Smooth muscle cell of the brain vasculature (primary cell): ENCODE measurements around the gene HOXA13.

Experiments used
- DNase-seq: peaks from one replicate; pipeline ENCODE4 v3.0.0-alpha.2; 2012; ENCODE audit warnings: low read depth, low spot score

Gene HOXA13

DNA sequence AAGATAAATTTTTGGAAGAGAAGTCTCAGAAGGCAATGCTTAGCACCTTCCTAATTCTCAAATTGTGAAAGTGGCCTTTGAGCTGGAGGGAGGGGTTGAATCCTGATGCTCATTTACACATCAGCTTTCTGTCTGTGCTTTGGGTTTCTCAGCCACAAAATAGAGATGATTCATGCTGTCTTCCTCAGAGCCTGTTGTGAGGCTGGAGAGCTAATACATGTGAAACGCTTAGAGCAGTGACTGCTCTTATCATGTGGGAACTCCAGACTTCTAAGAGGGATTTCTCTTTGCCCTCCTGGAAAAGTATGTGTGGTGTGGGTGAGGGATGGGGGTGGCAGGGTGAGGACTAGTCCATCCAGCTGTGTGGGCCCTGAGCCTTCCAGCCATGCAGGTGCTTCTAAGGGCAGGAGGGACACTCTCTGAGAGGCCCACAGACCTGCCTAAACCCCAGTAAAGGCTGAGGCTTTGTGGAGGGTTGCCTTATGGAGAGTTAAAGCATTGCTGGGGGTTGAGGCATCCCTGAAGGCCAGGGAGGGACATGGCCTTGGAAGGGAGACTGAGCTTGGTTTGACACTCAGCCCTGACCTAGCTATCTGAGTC is 37.9 kb upstream of the HOXA13 start:
- no peak for DNase-seq

DNA sequence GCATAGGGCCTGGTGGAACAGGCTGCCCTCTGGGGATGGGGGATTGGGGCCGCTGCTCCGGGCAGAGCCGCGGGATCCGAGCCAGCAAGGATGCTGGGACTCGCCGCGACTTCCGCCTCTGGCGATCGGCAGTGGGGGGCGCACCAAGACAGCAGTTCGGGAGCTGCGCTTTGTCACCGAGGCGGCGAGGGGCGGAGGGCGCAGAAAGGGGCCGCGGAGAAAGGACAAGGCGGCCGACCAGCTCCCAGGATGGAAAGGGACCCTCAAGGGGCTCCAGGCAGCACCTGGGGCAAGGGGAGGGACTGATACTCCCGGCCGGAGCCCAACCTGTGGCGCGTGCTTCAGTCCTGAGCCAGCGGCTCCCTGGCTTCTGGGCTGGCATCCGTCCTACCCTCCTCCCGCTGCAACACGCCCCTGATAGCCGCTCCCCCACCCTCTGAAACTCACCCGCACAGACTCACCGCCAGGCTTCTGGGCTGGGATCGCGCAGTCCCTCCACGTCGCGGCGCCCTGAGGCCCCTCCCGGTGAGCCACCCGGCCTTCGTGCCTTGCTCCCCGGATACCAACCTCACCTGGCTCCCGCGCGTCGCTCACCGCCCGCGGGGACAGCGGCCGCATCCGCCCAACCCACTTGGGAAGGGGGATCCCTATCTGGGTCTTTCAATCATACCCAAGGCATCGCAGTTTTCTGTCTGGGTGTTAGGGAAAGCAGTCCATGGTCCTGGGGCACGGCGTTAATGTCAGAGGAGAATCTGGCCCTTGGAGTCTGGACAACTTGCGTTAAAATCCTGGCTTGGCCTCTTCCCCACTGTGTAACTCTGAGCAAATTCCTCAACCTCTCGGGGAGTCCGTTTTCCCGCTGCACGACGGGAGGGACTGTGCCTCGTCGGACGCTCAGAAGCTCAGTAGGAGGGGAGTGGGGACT is 35.8 kb upstream of the HOXA13 start:
- DNase-seq = no peak

DNA sequence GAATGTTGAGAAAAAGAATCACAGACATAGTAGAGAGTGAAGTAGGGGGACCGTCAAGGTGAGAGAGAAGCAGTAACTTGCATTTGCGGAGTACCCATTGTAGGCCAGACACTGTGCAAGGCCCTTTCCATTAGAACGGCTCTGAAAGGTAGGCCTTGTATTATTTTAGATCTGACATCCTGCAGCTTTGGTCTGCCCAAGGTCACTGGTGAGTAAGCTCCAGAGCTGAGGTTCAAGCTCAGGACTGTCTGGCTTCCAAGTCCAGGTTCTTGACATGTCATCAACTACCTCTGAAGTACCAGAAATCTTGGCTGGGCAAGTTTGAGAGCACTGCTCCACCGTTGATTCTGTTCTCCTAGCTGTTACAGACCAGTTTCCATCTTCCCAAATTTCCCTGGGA is 29.6 kb upstream of the HOXA13 start:
- no peak for DNase-seq

DNA sequence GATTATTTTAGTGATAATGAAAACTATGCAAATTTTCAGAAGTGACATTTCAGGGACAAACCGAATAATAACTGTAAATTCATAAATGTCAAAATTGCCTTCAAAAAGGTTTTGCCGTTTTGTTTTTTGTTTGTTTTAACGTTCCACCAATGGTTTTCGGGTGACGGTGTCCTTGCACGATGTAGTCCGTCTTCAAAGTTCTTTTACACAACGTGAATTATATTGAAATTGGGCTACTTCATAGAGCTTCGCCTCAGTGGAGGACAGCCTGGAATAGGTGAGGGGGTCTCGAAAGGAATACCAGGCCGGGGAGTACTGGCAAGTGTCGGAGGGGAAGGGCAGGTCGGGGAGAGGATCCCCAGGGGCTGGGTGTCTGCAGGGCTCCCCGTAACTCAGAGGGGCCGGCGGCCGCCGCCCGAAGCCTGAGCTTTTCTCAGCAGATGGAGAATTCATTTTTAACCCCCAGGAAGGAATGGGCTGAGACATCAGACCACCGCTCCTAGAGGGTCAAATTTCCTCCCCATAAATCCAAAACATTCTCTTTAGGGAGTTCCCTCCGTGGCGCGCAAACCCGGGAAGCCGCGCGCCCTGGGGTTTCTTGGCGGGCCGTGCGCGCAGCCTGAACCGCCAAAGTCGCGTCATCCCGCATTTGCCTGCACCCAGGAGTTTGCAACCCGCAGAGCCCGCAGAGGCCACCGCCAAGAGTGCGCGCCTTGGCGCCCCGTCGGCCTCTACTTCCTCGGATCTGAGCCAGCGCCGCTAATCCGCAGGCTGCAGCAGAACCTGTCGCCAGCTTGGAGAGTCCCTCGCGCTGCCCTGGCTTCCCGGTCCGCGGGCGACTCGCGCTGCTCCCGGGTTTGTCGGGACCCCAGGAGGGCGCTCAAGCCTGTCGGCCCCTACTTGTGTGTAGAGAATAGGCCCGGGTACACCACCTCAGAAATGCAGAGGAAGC is 25.4 kb upstream of the HOXA13 start:
- no peak for DNase-seq

DNA sequence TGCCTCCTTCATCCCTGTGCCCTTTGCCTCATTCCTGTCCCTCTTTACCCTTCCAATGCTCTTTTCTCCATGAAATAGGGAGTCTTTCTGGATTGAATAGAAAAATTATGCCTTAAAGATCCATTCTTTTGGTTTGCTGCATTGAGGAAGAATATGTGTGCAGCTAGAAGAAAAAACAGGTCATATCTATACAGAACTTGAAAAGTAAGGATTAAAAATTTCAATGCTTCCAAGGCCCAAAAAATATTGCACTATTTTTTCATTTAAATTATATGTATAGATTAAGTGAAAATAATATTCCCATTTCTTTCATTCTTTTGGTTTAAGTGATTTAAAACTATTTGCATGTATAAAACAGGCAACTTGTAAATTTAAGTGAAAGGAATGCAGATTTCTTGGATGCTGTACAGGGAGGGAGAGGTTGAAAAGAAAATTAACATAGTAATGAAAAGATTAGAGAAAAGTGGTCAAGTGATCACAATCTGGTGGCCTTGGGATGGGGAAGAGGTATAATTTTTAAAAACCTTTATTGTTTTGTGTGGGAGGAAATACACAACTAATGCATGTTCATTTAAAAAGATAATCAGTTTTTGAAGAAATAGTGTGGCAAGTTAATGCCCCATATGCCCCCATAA is 24.2 kb upstream of the HOXA13 start:
- no peak for DNase-seq

DNA sequence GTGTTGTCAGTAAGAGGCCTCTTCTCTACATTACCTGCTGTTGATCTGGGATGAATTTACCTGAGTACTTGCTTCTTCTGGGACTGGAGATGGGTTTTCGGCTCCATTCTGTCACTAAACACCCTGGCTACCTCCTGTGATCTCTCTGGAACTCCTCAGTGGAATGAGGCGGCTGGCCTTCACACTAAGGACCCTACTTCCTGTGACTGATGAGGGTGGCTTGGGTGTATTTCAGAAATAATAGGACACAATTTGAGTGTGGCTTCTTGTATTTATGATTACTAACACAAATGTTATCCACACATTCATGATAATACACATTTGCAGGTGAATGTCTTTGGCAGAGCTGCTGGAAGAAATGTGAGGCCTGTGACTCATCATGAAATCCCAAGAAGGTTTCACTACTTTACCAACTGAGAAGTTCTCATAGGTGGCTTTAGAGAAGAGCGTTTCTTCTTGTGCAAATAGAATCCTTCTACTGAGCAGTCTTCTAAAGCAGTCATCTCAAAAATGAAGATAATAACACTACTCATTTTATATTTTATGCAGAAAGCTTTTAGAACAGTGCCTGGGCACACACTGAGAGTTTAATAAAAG is 21.4 kb upstream of the HOXA13 start:
- no peak for DNase-seq

DNA sequence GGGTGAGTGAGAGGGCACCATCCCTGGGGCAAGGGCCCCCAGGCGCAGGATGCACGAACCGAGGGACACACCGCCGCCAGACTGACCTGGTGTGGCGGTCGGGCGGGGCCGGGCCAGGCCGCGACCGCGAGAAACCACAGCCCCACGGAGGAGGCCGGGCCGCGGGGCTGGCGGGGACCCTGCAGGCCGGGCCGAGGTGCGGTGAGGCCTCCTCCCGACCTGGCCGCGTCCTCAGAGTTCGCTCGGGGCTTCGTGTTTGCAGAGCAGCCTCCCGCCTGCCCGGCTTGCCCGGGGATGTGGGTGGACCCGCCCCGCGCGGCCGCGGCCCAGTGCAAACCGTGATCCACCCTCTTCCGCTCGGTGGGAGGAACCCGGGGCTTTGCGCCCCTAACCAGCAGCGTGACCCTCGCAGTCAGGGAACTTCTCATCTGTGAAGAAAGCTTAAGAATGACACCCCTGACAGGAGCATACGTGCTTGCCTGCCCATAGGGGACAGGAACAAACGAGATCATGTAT is 20.6 kb upstream of the HOXA13 start:
- DNase-seq = no peak

DNA sequence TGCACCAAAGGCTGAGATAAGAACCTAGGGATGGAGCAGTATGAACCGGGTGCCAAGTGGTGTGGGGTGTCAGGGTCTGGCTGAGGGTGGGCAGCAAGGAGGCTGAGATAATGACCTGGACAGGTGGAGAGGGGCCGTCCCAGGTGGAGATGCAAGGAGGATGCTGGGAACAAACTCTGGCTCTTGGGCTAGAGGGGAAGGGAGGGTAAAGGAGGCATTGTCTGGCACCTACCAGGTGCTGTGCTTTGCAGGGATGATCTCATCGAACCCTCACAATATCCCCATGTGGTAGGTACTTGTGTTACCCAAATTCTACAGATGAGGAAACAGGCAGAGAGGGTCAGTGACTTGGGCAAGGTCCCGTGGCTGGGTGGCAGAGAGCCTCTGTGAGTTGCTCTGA is 19.9 kb upstream of the HOXA13 start:
- DNase-seq = no peak

DNA sequence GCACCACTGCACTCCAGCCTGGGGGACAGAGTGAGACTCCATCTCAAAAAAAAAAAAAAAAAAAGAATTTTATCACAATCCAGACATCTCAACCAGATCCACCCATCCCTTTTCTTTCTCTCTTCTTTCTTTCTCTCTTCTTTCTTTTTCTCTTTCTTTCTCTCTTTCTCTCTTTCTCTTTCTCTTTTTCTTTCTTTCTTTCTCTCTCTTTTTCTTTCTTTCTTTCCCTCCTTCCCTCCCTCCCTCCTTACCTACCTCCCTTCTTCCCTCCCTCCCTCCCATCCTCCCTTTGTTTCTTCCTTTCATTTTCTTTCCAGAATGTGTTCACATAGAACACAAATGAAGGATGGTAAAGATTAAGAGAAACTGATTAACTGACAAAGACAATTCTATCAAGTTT is 18.1 kb upstream of the HOXA13 start:
- DNase-seq = no peak

DNA sequence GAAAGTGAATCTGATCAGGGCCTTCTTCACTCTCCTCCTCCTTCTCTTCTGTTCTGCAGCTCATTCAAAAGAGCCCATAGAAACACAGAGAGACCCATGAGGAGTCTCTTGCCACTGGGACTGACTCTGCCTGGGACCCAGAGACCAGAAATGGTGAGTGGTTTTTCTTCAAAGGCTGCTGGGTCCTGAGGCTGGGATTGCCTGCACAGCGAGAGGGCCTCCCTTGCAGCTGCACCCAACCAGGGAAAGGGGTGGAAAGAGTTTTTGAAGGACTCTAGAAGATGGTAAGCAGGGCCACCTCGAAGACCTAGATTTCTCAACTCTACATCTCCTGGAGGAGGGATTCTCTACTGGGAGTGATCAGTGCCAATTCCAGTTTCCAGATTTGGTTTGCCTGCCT is 15.5 kb upstream of the HOXA13 start:
- DNase-seq = no peak

DNA sequence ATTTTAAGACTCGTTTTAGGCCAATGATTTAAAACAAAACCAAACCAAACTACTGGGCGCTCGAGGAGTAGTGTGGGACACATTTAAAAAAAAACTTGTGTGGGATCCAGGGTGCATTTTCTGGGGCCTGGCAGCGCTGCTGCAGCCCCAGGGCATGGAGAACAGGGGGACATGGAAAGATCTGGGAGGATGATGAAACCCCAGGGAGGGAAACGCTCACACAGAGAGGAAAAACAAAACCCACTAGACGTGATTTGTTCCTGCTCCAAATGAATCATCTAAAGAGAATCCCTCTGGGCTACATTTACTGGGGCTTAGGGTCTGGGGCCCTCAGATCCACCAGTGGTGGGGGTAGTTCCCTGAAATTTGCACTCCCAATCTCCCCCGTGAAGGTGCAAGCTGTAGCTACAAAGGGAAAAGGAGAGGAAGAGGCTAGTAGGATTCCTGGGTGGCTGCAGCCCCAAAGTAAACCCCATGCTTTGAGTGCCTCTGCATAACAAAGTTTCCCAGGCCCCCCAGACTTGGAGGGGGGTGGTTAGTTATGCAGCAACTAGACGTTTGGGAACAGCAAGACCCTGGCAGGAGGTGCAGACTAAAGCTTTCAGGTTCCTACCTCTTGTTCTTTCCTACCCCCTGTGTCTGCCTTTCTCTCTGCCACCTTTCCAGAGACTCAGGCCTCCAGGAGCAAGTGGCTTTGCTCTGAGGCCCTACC is 14.5 kb upstream of the HOXA13 start:
- DNase-seq = no peak

DNA sequence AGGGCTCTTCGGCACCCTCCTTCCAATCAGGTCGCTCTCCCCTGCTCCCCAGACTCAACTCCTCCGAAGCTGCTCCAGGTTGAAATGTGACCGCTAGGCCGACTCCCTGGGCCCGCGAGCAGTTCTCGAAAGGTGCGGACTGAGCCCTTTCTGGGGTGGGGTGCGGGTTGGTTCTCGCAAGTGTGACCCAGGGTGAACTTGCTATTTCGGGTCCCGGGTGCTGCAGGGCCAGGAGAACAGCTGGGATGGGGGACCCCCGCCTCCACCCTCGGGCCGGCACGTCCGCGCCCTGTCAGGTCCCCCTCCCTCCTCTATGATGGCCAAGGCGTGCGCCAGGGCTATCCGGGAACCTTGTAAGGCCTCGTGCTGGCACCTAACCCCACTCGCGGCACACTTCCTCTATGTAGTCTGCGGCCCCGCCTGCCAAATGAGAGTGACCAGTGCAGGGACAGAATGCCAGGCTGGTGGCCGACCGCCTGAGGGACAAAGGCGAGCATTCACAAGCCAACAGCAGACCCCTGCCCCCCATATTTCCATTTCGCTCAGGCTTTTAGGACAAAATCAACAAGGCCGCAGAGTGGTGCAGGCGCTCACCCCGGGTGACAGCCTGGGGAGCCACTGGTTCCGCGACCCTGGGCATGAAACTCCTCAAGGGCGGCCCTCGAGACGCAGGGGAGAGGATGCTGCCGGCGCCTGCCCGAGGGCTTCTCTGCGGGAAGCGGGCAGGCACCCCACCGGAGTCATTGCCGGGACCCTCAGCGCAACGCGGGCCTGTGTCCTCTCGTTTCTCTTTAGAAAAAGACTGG is 13.7 kb upstream of the HOXA13 start:
- DNase-seq = no peak

DNA sequence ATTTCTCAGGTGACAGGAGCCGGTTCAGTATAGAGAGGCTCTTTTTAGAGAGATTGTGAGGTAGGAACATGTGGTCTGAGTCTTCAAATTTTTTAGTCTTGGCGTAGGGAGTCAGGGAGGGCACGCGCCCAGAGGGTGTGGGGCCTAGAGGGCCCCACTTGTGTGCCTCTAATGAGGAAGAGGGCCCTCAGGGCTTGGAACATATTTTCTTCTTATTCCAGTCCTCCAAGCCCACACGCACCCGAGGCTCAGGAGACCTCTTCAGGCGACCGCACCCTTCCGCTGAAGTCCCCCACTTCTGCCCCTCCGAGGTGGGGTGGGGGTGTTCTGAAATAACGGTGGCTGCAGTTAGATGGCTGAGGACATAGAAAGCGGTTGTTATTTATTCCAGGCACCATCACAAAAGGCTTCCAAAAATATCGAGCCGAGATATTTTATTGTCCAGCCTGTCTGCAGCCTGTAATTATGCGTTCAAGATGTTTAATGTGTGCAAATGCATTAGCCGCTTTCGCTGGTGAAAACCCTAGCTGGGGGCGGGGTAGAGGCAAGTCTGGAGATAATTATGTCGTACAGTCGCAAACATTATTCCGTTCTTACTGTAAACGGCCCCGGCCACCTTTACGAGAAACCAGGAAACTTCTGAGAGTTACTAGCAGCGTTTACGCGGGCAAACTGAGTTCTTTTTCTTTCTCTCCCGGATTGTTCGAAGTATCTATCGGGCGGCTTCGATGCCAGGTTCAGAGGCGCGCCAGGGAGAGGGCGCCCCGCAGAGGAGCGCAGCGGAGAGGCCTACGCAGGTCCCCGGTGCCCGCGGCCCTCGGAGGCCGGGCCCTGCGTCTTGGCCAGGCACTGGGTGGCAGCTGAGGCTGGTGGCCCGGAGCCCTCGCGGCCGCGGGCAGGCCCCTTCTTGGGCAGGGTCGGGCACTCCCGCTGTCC is 12.9 kb upstream of the HOXA13 start:
- DNase-seq = no peak

DNA sequence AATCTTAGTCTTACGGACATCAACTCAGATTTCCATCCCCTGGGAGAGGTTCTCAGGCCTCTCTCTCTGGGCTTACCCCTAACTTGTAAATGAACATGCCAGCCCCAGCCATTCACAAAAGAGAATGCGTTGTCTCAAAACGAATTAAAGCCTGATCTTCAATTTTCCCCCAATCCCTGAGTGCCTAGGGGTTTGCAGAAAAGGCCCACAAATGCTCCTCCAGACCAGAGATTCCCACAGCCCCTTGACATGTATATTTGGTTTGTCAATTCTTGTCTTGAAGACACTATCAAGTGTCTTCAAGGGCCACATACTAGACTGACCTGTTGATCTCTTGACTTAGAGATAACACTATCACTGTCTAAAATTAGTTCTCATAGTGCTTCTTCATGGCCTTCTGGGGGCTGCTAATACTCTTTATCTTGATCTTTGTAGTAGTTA is 11.9 kb upstream of the HOXA13 start:
- DNase-seq = no peak

DNA sequence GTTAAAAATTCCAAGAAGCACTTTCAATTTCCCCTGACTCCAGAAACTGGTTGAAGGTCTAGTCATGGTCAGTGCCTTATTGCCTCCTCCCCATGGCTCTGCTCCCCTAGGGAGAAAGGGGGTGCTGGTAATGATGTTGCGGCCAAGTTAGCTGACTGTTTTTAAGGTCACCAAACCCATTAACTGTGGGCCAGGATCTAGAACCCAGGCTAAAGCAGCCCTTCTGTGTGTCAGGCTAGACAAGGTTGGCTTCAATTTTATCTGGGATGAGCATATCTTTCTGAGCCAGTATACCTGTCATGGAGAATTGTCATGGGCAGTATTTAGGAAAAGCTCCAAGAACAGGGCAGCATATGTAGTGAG is 11.2 kb upstream of the HOXA13 start:
- no peak for DNase-seq

DNA sequence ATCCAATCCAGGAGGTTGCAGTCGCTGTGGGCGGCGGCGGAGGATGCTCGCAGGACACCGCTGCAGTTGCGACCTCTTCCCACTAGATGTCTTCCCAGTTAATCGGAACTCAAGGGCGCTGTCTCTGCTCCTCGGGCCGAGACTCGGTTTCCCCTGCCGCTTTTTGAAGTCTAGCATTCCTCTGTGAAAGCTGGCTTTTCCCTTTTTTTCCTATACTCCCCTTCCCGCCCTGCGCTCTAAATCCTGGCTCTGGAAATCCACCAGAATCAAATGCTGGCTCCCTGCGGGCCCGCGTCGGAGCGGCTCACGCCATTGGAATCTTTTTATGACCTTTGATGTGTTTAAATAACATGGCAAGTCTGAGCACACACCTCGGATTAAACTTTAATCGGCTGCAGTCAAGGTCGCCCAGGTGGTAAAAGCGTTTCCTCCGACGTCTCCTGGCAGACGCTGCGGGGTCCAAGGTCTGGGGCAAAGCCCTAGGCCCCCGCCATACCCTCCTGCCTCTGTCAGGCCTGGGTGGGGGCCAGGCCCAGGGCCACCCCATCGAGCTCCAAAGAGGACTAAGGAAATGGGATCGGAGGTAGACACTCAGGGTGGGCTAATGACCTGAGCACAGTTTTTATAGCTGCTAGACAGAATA is 10.7 kb upstream of the HOXA13 start:
- no peak for DNase-seq

DNA sequence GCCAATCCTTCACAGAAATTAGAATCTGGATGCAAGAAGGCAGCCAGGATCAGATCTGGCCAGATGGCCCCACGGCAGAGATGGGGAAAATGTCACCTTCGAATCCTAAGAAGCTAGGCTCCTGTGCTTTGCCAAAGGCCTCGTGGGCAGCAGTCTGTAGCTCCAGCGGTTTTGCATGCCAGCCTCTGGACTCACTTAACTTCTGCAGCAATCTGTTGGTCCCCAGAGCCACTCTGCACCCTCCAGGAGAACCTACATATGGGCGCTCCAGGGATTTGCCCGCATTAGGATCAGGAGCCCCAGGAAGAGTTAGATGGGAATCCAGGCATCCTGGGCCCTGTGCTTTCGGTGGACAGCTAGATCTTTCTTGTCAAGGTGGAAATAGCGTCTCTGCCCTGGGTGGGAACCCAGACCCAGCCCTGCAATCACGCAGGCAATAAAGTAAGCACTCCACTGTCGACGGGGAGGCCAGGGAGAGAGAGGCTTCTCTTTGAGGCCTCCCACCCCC is 10.1 kb upstream of the HOXA13 start:
- no peak for DNase-seq

DNA sequence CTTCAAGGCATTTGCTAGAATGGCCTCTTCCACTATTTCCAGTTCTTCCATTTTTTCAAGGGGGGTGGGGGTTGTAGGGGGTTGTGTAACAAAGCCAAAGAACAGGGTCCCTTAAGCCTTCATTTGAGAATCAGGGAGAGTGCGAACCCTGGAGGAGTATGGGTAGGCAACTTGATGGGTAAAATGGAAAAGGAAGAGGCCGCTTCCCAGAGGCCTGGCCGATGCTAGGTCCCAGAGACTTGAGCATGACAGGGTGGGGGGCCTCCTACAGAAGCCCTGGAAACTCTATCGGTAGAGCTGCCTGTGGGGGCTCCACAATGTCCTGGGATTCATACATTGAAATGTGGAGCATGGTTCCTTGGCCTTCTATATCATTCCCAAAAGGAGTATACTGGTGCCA is 9.1 kb upstream of the HOXA13 start:
- DNase-seq = no peak
